Osteoblast (primary cell): ENCODE measurements around the gene LRRC4B. TPM values are rescaled to one million over a fixed set of nuclear protein-coding genes. Genes with fewer than 3 reads are reported as not detected.

Experiments used
- DNase-seq: peaks from one replicate; pipeline ENCODE4 v3.0.0; 2011; ENCODE audit warnings: low spot score, mixed read lengths; ENCODE audit not compliant: insufficient read length; ENCODE audit errors: missing footprints
- H2AFZ ChIP-seq: 2 replicates; pipeline ENCODE4 v1.6.0; 2011; ENCODE audit warnings: mild to moderate bottlenecking, low read length
- H3K27ac ChIP-seq: 2 replicates; pipeline ENCODE4 v1.5.1; 2011; ENCODE audit warnings: mild to moderate bottlenecking, low read depth, low read length, moderate library complexity
- H3K27me3 ChIP-seq: 2 replicates; pipeline ENCODE4 v1.6.0; 2012; ENCODE audit warnings: mild to moderate bottlenecking, control low read depth, inconsistent platforms, low read length, moderate library complexity; ENCODE audit not compliant: insufficient read depth
- H3K36me3 ChIP-seq: 2 replicates; pipeline ENCODE4 v1.5.1; 2011; ENCODE audit warnings: mild to moderate bottlenecking, low read length, control low read depth, moderate library complexity; ENCODE audit not compliant: insufficient read depth
- H3K4me1 ChIP-seq: 2 replicates; pipeline ENCODE4 v1.5.1; 2011; ENCODE audit warnings: mild to moderate bottlenecking, low read length, control low read depth, moderate library complexity; ENCODE audit not compliant: insufficient read depth
- H3K4me2 ChIP-seq: 2 replicates; pipeline ENCODE4 v1.6.0; 2011; ENCODE audit warnings: mild to moderate bottlenecking, low read length; ENCODE audit not compliant: insufficient read depth
- H3K4me3 ChIP-seq: fragments of 200-600 bp; sonication (generic); 3 replicates; pipeline ENCODE4 v1.5.1; 2012; ENCODE audit warnings: mild to moderate bottlenecking, low read length, inconsistent platforms; ENCODE audit not compliant: insufficient read depth
- H3K79me2 ChIP-seq: 2 replicates; pipeline ENCODE4 v1.6.0; 2012; ENCODE audit warnings: mild to moderate bottlenecking, low read length, control low read depth, inconsistent platforms; ENCODE audit not compliant: insufficient read depth
- H3K9me3 ChIP-seq: 2 replicates; pipeline ENCODE4 v1.5.1; 2011; ENCODE audit warnings: low read depth, low read length, control low read depth
- H4K20me1 ChIP-seq: 2 replicates; pipeline ENCODE4 v1.6.0; 2012; ENCODE audit warnings: mild to moderate bottlenecking, low read length, control low read depth; ENCODE audit not compliant: insufficient read depth
- total RNA-seq: library from RNA; depleted of rRNA; stranded (reverse); fragments of >200 nt; gene quantifications from 2 replicates; pipeline ENCODE4 v1.2.3, GENCODE V29; 2012
- TF ChIP-seq, protein P1 (sequence below): IDR thresholded peaks from 2 replicates; pipeline ENCODE4 v1.5.1; 2011; ENCODE audit warnings: mild to moderate bottlenecking, low read depth, low read length, moderate library complexity; ENCODE audit errors: extremely low read depth

LRRC4B gene
- total RNA-seq, 1 donor: not detected

DNA sequence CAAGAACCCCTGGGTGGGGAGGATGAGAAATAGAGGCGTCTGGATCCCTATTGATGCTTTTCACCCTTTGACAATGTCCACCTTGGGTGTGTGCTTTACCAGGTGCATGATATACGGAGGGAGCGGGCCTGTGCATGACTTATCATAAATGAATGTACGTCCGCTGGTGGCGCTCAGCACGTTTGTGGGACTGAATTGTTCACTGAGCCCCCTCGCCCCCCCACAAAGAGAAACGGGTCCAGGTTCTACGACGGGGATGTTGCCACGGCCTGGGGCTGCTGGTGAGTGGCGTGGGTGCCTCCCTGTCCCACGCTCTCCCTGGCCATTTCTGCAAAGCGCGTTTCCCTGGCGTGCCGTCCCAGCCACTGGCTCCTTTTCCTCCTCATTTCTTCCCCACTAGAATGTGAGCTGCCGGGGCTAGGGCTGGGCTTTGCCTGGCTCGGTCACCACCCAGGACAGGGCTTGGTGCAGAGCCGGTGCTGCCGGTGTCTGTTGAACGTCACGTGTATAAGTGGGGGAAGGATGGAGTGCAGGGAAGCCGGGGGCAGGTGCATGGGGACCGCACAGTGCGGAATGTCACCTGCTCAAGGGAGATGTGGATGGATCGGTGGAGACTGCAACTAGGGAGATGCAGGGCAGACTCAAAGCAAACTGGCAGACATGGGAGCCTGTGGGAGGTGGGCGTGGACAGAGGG is 21.6 kb downstream of the LRRC4B start:
- peak; percentile 80 for DNase-seq
- Histone ChIP-seq H3K4me1 (no peaks in the 10 kb centered on the region), H3K9me3 (no peaks in the 10 kb centered on the region), H2AFZ (no peak overlapping the region), H4K20me1 (no peaks in the 10 kb centered on the region), H3K27ac (no peak overlapping the region), H3K79me2 (no peaks in the 10 kb centered on the region), H3K4me2 (no peak overlapping the region), H3K4me3 (no peak overlapping the region), H3K36me3 (no peaks in the 10 kb centered on the region), H3K27me3 (peaks cover 2% of the 10 kb centered on the region)
- TF ChIP-seq, protein P1, sequence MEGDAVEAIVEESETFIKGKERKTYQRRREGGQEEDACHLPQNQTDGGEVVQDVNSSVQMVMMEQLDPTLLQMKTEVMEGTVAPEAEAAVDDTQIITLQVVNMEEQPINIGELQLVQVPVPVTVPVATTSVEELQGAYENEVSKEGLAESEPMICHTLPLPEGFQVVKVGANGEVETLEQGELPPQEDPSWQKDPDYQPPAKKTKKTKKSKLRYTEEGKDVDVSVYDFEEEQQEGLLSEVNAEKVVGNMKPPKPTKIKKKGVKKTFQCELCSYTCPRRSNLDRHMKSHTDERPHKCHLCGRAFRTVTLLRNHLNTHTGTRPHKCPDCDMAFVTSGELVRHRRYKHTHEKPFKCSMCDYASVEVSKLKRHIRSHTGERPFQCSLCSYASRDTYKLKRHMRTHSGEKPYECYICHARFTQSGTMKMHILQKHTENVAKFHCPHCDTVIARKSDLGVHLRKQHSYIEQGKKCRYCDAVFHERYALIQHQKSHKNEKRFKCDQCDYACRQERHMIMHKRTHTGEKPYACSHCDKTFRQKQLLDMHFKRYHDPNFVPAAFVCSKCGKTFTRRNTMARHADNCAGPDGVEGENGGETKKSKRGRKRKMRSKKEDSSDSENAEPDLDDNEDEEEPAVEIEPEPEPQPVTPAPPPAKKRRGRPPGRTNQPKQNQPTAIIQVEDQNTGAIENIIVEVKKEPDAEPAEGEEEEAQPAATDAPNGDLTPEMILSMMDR: no peak

DNA sequence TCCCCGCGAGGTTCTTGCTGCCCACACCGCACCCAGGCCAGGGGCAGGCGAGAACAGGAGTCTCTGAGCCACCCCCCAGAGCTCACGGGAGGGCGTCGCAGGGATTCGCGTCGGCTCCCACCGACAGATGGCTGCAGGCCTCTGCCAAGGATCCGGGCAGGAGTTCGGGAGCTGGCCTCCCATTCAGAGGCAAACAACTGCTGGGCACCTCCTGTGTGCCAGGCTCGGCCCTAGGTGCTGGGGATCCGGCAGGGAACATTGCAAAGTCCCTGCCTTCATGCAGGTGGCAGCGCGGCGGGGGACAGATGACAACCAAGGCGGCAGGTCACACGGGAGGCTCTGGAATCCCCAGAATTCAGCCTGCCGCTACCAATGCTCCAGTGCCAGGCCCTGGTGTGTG is 25.3 kb downstream of the LRRC4B start:
- Histone ChIP-seq H3K27me3 (no peaks in the 10 kb centered on the region), H3K4me1 (no peaks in the 10 kb centered on the region), H3K36me3 (no peaks in the 10 kb centered on the region), H3K4me3 (no peak overlapping the region), H3K27ac (no peak overlapping the region), H4K20me1 (no peaks in the 10 kb centered on the region), H2AFZ (no peak overlapping the region), H3K4me2 (no peak overlapping the region), H3K79me2 (no peaks in the 10 kb centered on the region), H3K9me3 (no peaks in the 10 kb centered on the region)
- TF ChIP-seq, protein P1: no peak
- DNase-seq: no peak

DNA sequence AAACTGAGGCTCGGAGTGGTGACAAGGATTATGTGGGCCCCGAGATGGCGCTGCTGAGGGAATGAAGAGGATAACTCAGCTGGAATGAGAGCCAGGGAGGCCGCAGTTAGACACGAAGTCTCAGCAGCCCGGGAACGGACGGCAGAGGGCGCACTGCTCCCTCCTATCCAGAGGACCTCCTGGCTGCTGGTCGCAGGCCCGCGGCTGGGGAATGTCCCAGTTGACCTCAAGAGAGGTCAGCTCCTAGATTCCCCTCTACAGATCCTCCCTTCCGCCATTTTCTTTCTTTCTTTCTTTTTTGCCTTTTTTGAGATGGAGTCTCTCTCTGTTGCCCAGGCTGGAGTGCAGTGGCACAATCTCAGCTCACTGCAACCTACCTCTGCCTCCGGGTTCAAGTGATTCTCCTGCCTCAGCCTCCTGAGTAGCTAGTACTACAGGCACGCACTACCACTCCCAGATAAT is 30.4 kb downstream of the LRRC4B start:
- Histone ChIP-seq H3K9me3 (no peaks in the 10 kb centered on the region), H3K36me3 (no peaks in the 10 kb centered on the region), H3K4me3 (no peak overlapping the region), H4K20me1 (no peaks in the 10 kb centered on the region), H3K27ac (no peak overlapping the region), H3K27me3 (no peaks in the 10 kb centered on the region), H3K4me1 (no peaks in the 10 kb centered on the region), H2AFZ (no peak overlapping the region), H3K79me2 (no peaks in the 10 kb centered on the region), H3K4me2 (no peak overlapping the region)
- peak; percentile 99 for DNase-seq
- TF ChIP-seq, protein P1: peak; percentile 91

DNA sequence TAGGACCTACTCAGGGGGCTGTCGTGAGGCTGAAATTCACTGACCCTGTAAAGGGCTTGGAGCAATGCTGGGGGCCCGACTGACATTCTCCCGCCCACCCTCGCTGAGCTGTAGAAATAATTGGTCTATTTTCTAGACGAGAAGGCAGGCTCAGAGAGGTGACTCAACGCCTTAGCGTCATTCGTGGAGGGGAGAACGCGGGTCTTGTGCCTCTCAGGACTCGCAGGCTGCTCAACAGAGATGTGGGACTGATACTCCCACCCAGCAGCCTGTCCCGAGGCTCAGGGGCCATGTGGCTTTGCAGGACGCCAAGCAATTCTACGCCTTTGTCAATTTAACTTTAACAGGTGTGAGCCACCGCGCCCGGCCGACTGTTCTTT is 30.9 kb downstream of the LRRC4B start:
- Histone ChIP-seq H3K79me2 (no peaks in the 10 kb centered on the region), H4K20me1 (no peaks in the 10 kb centered on the region), H2AFZ (no peak overlapping the region), H3K27ac (no peak overlapping the region), H3K4me2 (no peak overlapping the region), H3K36me3 (no peaks in the 10 kb centered on the region), H3K4me3 (no peak overlapping the region), H3K4me1 (no peaks in the 10 kb centered on the region), H3K27me3 (no peaks in the 10 kb centered on the region), H3K9me3 (peaks cover 4% of the 10 kb centered on the region)
- TF ChIP-seq, protein P1: no peak
- DNase-seq: no peak
